HepG2 (cell line): ENCODE data around the gene SLC23A2. TPM values are rescaled to one million over a fixed set of nuclear protein-coding genes. Genes with fewer than 3 reads are reported as not detected.

ENCODE experiments used
- ESRRA ChIP-seq: sonication (generic); formaldehyde crosslinking; IDR thresholded peaks from 2 replicates; pipeline ENCODE4 v1.5.1; 2020; ENCODE audit warnings: mild to moderate bottlenecking, low read depth, missing genetic modification reagents
- GLMP ChIP-seq: sonication (generic); formaldehyde crosslinking; IDR thresholded peaks from 2 replicates; pipeline ENCODE4 v1.9.0; 2021; ENCODE audit warnings: missing genetic modification reagents, mild to moderate bottlenecking, borderline replicate concordance
- HOXA3 ChIP-seq: sonication (generic); formaldehyde crosslinking; IDR thresholded peaks from 2 replicates; pipeline ENCODE4 v1.5.0; 2020; ENCODE audit warnings: missing genetic modification reagents
- IKZF4 ChIP-seq: sonication (generic); formaldehyde crosslinking; IDR thresholded peaks from 2 replicates; pipeline ENCODE4 v1.5.1; 2020; ENCODE audit warnings: borderline replicate concordance, mild to moderate bottlenecking, low read depth, missing genetic modification reagents; ENCODE audit errors: not compliant biosample characterization
- KLF15 ChIP-seq: sonication (generic); formaldehyde crosslinking; IDR thresholded peaks from 2 replicates; pipeline ENCODE4 v1.8.1; 2023; ENCODE audit warnings: borderline replicate concordance, mild to moderate bottlenecking, inconsistent platforms, missing genetic modification reagents, mixed read lengths
- MYC ChIP-seq: sonication (generic); formaldehyde crosslinking; IDR thresholded peaks from 2 replicates; pipeline ENCODE4 v1.9.0; 2021; ENCODE audit warnings: missing genetic modification reagents, borderline replicate concordance
- NRL ChIP-seq: sonication (generic); formaldehyde crosslinking; IDR thresholded peaks from 2 replicates; pipeline ENCODE4 v1.5.0; 2020; ENCODE audit warnings: missing genetic modification reagents, mild to moderate bottlenecking, moderate library complexity, borderline replicate concordance
- RBAK ChIP-seq: sonication (generic); formaldehyde crosslinking; IDR thresholded peaks from 2 replicates; pipeline ENCODE4 v1.5.1; 2020; ENCODE audit warnings: mild to moderate bottlenecking, missing genetic modification reagents
- REL ChIP-seq: sonication (generic); formaldehyde crosslinking; conservative IDR thresholded peaks from 2 replicates; pipeline ENCODE4 v1.8.0; 2022; ENCODE audit warnings: mild to moderate bottlenecking, missing genetic modification reagents, moderate library complexity
- RFX5 ChIP-seq: IDR thresholded peaks from 2 replicates; pipeline ENCODE4 v1.6.1; 2011; ENCODE audit warnings: low read depth, low read length, improper control_type of control experiment
- ZIK1 ChIP-seq: sonication (generic); formaldehyde crosslinking; IDR thresholded peaks from 2 replicates; pipeline ENCODE4 v1.5.0; 2020; ENCODE audit warnings: mild to moderate bottlenecking, low read depth, missing genetic modification reagents, borderline replicate concordance
- ZMYM2 ChIP-seq: sonication (generic); formaldehyde crosslinking; IDR thresholded peaks from 2 replicates; pipeline ENCODE4 v1.8.0; 2022; ENCODE audit warnings: mild to moderate bottlenecking, missing genetic modification reagents
- ZNF121 ChIP-seq: sonication (generic); formaldehyde crosslinking; IDR thresholded peaks from 2 replicates; pipeline ENCODE4 v1.5.0; 2020; ENCODE audit warnings: mild to moderate bottlenecking, missing genetic modification reagents
- ZNF225 ChIP-seq: sonication (generic); formaldehyde crosslinking; IDR thresholded peaks from 2 replicates; pipeline ENCODE4 v1.4.0; 2020; ENCODE audit warnings: mild to moderate bottlenecking, missing genetic modification reagents
- ZNF337 ChIP-seq: sonication (generic); formaldehyde crosslinking; IDR thresholded peaks from 2 replicates; pipeline ENCODE4 v1.5.1; 2020; ENCODE audit warnings: missing genetic modification reagents, low read depth, mild to moderate bottlenecking, borderline replicate concordance
- ZNF382 ChIP-seq: sonication (generic); formaldehyde crosslinking; IDR thresholded peaks from 2 replicates; pipeline ENCODE4 v1.5.0; 2020; ENCODE audit warnings: missing genetic modification reagents, mild to moderate bottlenecking, borderline replicate concordance
- ZNF484 ChIP-seq: sonication (generic); formaldehyde crosslinking; IDR thresholded peaks from 2 replicates; pipeline ENCODE4 v1.5.1; 2020; ENCODE audit warnings: mild to moderate bottlenecking, low read depth, missing genetic modification reagents, borderline replicate concordance
- ZNF670 ChIP-seq: sonication (generic); formaldehyde crosslinking; IDR thresholded peaks from 2 replicates; pipeline ENCODE4 v1.8.0; 2022; ENCODE audit warnings: mild to moderate bottlenecking, missing genetic modification reagents, borderline replicate concordance
- ZNF761 ChIP-seq: sonication (generic); formaldehyde crosslinking; conservative IDR thresholded peaks from 2 replicates; pipeline ENCODE4 v1.4.0; 2020; ENCODE audit warnings: mild to moderate bottlenecking, missing genetic modification reagents
- polyA plus RNA-seq, 8 experiments: library from polyadenylated mRNA; depleted of rRNA in 3 of 8; stranded (reverse) in 7 of 8; unstranded in 1 of 8; fragments of >200 nt; fragmentation: Illumina TruSeq in 4 of 8; extraction: Trizol in 4 of 8; gene quantifications; 2 replicates each; pipeline versions ENCODE4 v1.2.1 to v1.2.3, GENCODE V29; 2011 to 2016; ENCODE audit warnings: low read depth in 4 of 8, missing spikeins in 1 of 8, mixed read lengths in 1 of 8; ENCODE audit not compliant: insufficient read depth in 1 of 8
- total RNA-seq, 5 experiments: library from RNA; depleted of rRNA; stranded (reverse); fragments of >200 nt; fragmentation: Illumina TruSeq; extraction: Trizol; gene quantifications; 2 replicates each; pipeline ENCODE4 v1.2.3, GENCODE V29; 2016; ENCODE audit warnings: low read depth in 1 of 5
- TF ChIP-seq, protein P1 (sequence below): sonication (generic); formaldehyde crosslinking; IDR thresholded peaks from one replicate; pipeline ENCODE4 v1.5.1; 2020; ENCODE audit warnings: mild to moderate bottlenecking, missing genetic modification reagents; ENCODE audit errors: not compliant biosample characterization
- TF ChIP-seq, protein P2 (sequence below): fragments of 450-650 bp; IDR thresholded peaks from 2 replicates; pipeline ENCODE4 v1.6.1; 2016

The SLC23A2 gene
- total and polyA plus RNA-seq, 2 of the 13 experiments (the other 11 are each of a cell fraction or from before 2014, with no cell fraction given), result 42.2 to 51.2 TPM

DNA sequence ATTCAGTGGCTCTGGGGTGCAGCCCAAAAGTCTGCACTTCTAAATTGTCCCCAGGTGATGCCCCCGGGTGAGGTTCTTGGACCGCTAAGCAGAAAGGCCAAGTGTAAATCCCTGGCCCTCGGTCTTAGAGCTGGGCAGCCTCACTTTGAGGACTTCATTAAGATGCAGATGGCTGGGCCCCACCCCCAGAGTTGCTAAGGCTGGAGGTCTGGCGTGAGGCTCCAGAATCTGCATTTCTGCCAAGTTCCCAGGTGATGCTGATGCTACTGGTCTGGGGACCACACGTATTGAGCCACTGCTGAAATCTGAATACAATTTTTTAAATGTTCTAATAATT, 735 bp upstream of the SLC23A2 start (continued):
- TF ChIP-seq, protein P1, sequence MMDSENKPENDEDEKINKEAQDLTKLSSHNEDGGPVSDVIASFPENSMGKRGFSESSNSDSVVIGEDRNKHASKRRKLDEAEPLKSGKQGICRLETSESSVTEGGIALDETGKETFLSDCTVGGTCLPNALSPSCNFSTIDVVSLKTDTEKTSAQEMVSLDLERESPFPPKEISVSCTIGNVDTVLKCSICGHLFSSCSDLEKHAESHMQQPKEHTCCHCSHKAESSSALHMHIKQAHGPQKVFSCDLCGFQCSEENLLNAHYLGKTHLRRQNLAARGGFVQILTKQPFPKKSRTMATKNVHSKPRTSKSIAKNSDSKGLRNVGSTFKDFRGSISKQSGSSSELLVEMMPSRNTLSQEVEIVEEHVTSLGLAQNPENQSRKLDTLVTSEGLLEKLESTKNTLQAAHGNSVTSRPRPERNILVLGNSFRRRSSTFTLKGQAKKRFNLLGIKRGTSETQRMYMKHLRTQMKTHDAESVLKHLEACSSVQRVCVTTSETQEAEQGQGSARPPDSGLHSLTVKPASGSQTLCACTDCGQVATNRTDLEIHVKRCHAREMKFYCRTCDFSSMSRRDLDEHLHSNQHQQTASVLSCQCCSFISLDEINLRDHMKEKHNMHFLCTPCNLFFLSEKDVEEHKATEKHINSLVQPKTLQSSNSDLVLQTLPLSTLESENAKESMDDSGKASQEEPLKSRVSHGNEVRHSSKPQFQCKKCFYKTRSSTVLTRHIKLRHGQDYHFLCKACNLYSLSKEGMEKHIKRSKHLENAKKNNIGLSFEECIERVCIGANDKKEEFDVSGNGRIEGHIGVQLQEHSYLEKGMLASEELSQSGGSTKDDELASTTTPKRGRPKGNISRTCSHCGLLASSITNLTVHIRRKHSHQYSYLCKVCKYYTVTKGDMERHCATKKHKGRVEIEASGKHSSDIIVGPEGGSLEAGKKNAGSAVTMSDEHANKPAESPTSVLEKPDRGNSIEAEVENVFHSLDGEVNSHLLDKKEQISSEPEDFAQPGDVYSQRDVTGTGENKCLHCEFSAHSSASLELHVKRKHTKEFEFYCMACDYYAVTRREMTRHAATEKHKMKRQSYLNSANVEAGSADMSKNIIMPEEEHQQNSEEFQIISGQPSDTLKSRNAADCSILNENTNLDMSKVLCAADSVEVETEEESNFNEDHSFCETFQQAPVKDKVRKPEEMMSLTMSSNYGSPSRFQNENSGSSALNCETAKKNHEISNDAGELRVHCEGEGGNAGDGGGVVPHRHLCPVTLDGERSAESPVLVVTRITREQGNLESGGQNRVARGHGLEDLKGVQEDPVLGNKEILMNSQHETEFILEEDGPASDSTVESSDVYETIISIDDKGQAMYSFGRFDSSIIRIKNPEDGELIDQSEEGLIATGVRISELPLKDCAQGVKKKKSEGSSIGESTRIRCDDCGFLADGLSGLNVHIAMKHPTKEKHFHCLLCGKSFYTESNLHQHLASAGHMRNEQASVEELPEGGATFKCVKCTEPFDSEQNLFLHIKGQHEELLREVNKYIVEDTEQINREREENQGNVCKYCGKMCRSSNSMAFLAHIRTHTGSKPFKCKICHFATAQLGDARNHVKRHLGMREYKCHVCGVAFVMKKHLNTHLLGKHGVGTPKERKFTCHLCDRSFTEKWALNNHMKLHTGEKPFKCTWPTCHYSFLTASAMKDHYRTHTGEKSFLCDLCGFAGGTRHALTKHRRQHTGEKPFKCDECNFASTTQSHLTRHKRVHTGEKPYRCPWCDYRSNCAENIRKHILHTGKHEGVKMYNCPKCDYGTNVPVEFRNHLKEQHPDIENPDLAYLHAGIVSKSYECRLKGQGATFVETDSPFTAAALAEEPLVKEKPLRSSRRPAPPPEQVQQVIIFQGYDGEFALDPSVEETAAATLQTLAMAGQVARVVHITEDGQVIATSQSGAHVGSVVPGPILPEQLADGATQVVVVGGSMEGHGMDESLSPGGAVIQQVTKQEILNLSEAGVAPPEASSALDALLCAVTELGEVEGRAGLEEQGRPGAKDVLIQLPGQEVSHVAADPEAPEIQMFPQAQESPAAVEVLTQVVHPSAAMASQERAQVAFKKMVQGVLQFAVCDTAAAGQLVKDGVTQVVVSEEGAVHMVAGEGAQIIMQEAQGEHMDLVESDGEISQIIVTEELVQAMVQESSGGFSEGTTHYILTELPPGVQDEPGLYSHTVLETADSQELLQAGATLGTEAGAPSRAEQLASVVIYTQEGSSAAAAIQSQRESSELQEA, result no peak
- TF ChIP-seq RBAK (CRISPR knock-in tag) (no peak), GLMP (CRISPR knock-in tag) (no peak), ZNF225 (CRISPR knock-in tag) (0 out of 2 replicates have a peak, but pooled peaks have one; percentile 16), ZNF761 (CRISPR knock-in tag) (no peak), ZIK1 (CRISPR knock-in tag) (no peak), NRL (CRISPR knock-in tag) (peak; percentile 4; the same call in 1 of the 2 replicates), ZNF484 (no peak), ZMYM2 (CRISPR knock-in tag) (no peak), ZNF382 (no peak), ZNF121 (CRISPR knock-in tag) (no peak), KLF15 (CRISPR knock-in tag) (no peak), REL (CRISPR knock-in tag) (no peak), HOXA3 (CRISPR knock-in tag) (no peak), ESRRA (CRISPR knock-in tag) (no peak), MYC (CRISPR knock-in tag) (no peak), ZNF337 (CRISPR knock-in tag) (no peak), IKZF4 (CRISPR knock-in tag) (no peak), RFX5 (no peak), ZNF670 (no peak)
- TF ChIP-seq, protein P2, sequence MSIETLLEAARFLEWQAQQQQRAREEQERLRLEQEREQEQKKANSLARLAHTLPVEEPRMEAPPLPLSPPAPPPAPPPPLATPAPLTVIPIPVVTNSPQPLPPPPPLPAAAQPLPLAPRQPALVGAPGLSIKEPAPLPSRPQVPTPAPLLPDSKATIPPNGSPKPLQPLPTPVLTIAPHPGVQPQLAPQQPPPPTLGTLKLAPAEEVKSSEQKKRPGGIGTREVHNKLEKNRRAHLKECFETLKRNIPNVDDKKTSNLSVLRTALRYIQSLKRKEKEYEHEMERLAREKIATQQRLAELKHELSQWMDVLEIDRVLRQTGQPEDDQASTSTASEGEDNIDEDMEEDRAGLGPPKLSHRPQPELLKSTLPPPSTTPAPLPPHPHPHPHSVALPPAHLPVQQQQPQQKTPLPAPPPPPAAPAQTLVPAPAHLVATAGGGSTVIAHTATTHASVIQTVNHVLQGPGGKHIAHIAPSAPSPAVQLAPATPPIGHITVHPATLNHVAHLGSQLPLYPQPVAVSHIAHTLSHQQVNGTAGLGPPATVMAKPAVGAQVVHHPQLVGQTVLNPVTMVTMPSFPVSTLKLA, result no peak
